ENCODE data around the gene NUP88. TPM values are rescaled to one million over a fixed set of nuclear protein-coding genes. Genes with fewer than 3 reads are reported as not detected.
A peak's percentile ranks its signal among the peaks of the same experiment; 100 is the strongest.

Gene NUP88
- total RNA-seq, 1 donor from 2014 or later: 42.4 TPM

DNA sequence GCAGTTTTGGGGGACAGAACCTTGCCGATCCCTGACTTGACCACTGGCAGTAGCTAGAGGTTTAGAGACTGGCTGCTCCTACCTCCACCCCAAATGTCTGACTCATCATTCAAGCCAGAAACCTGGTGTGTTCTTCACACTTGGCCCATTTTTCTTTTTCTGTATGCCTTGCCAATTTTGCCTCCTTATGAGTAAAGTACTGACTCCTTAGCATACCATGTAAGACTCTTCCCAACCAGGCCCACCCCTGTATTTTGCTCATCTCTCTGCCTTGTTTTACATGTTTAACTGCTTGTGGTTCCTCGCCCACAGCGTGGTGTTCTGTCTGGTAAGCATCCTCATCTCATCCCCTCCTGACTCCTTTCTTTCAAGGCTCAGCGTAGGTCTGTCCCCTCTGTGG is 37.9 kb downstream of the NUP88 start:
- Mint-ChIP-seq H3K27ac (ENCODE audit: unreplicated experiment) (peak overlapping the region; percentile 73), H3K9me3 (ENCODE audit: unreplicated experiment) (no peaks in the 10 kb centered on the region), H3K4me1 (ENCODE audit: unreplicated experiment) (peaks cover 15% of the 10 kb centered on the region), H3K27me3 (ENCODE audit: unreplicated experiment) (peaks cover 1% of the 10 kb centered on the region), H3K4me3 (ENCODE audit: unreplicated experiment) (peak overlapping the region; percentile 31), H3K36me3 (ENCODE audit: low read depth, unreplicated experiment) (peaks cover 41% of the 10 kb centered on the region)
- TF ChIP-seq, protein P1, sequence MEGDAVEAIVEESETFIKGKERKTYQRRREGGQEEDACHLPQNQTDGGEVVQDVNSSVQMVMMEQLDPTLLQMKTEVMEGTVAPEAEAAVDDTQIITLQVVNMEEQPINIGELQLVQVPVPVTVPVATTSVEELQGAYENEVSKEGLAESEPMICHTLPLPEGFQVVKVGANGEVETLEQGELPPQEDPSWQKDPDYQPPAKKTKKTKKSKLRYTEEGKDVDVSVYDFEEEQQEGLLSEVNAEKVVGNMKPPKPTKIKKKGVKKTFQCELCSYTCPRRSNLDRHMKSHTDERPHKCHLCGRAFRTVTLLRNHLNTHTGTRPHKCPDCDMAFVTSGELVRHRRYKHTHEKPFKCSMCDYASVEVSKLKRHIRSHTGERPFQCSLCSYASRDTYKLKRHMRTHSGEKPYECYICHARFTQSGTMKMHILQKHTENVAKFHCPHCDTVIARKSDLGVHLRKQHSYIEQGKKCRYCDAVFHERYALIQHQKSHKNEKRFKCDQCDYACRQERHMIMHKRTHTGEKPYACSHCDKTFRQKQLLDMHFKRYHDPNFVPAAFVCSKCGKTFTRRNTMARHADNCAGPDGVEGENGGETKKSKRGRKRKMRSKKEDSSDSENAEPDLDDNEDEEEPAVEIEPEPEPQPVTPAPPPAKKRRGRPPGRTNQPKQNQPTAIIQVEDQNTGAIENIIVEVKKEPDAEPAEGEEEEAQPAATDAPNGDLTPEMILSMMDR (IDR thresholded peaks at IDR 0.05; ENCODE audit: unreplicated experiment): no peak
- no peak for DNase-seq (ENCODE audit: low spot score)

DNA sequence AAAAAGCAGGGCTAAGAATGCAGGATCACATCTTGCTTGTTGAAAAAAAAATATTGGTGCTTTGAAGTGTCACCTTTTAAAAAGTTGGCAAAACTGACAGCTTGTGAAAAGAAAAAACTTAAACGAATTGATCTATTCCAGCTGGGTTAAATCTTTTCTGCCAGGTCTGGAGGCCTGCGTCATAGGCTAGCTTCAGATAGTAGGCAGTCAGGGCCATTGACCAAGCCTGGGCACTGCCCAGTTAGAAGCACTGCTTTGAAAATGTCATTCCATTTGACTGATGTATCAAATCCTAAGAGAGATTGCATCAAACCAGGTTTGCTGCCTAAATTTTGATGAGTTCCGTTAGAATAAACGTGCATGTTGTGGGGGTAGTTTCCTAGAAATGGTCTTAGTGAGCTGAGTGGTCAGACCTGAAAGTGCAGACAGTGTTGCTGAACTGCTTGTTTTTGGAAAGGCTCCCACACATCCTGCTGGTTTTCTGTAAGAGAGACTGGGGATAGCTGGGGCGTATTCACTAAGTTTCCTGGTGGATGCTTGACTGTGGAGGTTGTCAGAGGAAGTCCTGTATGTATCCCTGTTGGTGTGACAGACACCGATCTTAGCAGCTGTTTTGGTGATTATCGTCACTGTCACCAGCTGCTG is 38.8 kb downstream of the NUP88 start:
- Mint-ChIP-seq H3K27ac (ENCODE audit: unreplicated experiment) (peak overlapping the region; percentile 0), H3K27me3 (ENCODE audit: unreplicated experiment) (peaks cover 1% of the 10 kb centered on the region), H3K36me3 (ENCODE audit: low read depth, unreplicated experiment) (peaks cover 39% of the 10 kb centered on the region), H3K4me3 (ENCODE audit: unreplicated experiment) (peak overlapping the region; percentile 50), H3K4me1 (ENCODE audit: unreplicated experiment) (peaks cover 15% of the 10 kb centered on the region), H3K9me3 (ENCODE audit: unreplicated experiment) (no peaks in the 10 kb centered on the region)
- TF ChIP-seq, protein P1 (IDR thresholded peaks at IDR 0.05; ENCODE audit: unreplicated experiment): no peak
- no peak for DNase-seq (ENCODE audit: low spot score)

DNA sequence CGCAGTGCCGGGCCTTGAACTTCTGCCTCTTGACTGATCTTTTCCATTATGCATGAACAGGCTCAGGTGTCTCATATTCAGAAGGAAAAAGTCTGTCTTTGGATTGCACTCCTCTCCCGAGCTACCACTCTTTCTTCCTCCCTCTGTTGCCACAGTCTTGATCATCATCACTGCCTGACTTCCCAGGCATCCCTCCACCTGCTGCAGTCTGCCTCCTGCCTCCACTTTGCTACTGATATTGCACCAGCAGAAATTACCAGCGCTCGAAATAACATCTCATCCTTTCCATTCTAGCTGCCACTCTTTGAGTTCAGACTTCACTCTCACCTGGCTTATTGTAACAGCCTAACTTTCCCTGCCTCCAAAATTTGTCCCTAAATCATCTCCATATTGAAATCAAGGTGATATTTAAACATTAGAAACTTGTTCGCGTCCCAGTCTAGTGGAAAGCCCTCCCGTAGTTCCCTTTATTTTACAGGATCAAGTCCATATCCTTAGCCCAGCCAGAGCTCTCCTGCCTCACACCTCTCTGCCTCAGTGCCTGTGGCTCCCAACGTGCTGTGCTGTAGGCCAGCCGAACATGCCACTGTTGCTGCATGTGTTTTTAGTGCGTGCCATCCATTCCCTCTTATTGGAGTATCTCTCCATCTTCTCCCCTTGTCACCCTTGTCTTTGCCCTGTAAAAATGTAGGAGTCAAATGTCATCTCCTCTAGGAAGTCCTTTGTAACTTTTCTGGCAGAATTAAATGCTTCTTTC is 39.9 kb downstream of the NUP88 start:
- DNase-seq (ENCODE audit: low spot score): no peak
- H3K36me3 Mint-ChIP-seq (ENCODE audit: low read depth, unreplicated experiment): peaks cover 39% of the 10 kb centered on the region
- no peak overlapping the region for H3K4me3 Mint-ChIP-seq (ENCODE audit: unreplicated experiment)
- peaks cover 1% of the 10 kb centered on the region for H3K27me3 Mint-ChIP-seq (ENCODE audit: unreplicated experiment)
- no peak overlapping the region for H3K27ac Mint-ChIP-seq (ENCODE audit: unreplicated experiment)
- no peaks in the 10 kb centered on the region for H3K9me3 Mint-ChIP-seq (ENCODE audit: unreplicated experiment)
- TF ChIP-seq, protein P1 (IDR thresholded peaks at IDR 0.05; ENCODE audit: unreplicated experiment): no peak
- H3K4me1 Mint-ChIP-seq (ENCODE audit: unreplicated experiment): peaks cover 15% of the 10 kb centered on the region

DNA sequence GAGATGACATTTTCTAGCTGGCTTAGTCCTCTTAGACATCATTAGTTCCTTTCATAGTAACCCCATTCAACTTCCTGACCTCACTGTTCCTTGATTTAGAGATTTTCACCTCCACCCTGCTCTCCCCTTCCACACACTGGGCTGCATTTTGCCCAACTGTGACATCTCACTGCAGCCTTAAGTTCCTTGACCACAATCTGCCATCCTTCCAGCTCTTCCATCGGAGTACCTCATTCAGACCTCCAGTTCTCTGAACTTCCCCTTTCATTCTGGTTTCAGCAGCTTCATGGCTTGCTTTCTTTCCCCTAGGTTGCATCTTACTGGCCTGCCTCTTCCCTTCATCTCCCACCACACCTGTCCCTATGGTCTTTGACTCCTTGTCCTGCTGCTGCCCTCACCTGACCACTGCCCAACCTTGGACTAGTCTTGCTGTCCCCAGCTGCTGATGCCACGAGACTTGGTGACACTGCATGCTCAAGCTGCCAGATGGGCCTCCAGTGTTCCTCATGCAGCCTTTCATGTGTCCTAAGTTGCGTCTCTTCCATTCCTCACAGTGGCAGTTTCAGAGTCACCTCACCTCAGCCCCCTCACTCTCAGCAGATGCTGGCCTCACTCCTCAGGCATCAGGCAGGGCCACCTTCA is 40.8 kb downstream of the NUP88 start:
- H3K27ac Mint-ChIP-seq (ENCODE audit: unreplicated experiment): no peak overlapping the region
- H3K27me3 Mint-ChIP-seq (ENCODE audit: unreplicated experiment): peaks cover 1% of the 10 kb centered on the region
- no peaks in the 10 kb centered on the region for H3K9me3 Mint-ChIP-seq (ENCODE audit: unreplicated experiment)
- peaks cover 15% of the 10 kb centered on the region for H3K4me1 Mint-ChIP-seq (ENCODE audit: unreplicated experiment)
- peak overlapping the region; percentile 32 for H3K4me3 Mint-ChIP-seq (ENCODE audit: unreplicated experiment)
- H3K36me3 Mint-ChIP-seq (ENCODE audit: low read depth, unreplicated experiment): peaks cover 38% of the 10 kb centered on the region
- DNase-seq (ENCODE audit: low spot score): no peak
- TF ChIP-seq, protein P1 (IDR thresholded peaks at IDR 0.05; ENCODE audit: unreplicated experiment): no peak

Measured in endothelial cell (in vitro differentiated cells).